HepG2 (cell line): Measurements from ENCODE around the gene CD68. TPM values are rescaled to one million over a fixed set of nuclear protein-coding genes. Genes with fewer than 3 reads are reported as not detected.

Experiments used
- ADNP ChIP-seq: sonication (generic); formaldehyde crosslinking; IDR thresholded peaks from 2 replicates; pipeline ENCODE4 v1.4.0; 2020; ENCODE audit warnings: missing genetic modification reagents
- CHD2 ChIP-seq: IDR thresholded peaks from 2 replicates; pipeline ENCODE4 v1.6.1; 2011; ENCODE audit warnings: low read depth, low read length, improper control_type of control experiment
- FIP1L1 ChIP-seq: fragments of 200-400 bp; formaldehyde crosslinking; IDR thresholded peaks from 2 replicates; pipeline ENCODE4 v1.6.1; 2018; ENCODE audit warnings: low read depth, mild to moderate bottlenecking, low read length, moderate library complexity, borderline replicate concordance; ENCODE audit not compliant: insufficient read depth
- FOXO4 ChIP-seq: sonication (generic); formaldehyde crosslinking; conservative IDR thresholded peaks from 2 replicates; pipeline ENCODE4 v1.8.1; 2023; ENCODE audit warnings: missing genetic modification reagents
- GMEB2 ChIP-seq: IDR thresholded peaks from 2 replicates; pipeline ENCODE4 v1.6.1; 2016; ENCODE audit warnings: missing biosample characterization, missing genetic modification reagents, low read depth
- HNF1B ChIP-seq: sonication (generic); formaldehyde crosslinking; IDR thresholded peaks from 2 replicates; pipeline ENCODE4 v1.5.1; 2020; ENCODE audit warnings: mild to moderate bottlenecking, moderate library complexity, missing genetic modification reagents
- JUND ChIP-seq: sonication (generic); formaldehyde crosslinking; IDR thresholded peaks from 2 replicates; pipeline ENCODE4 v1.8.0; 2022; ENCODE audit warnings: mild to moderate bottlenecking, missing genetic modification reagents
- KDM1A ChIP-seq: IDR thresholded peaks from 2 replicates; pipeline ENCODE4 v1.6.1; 2016; ENCODE audit warnings: missing compliant biosample characterization
- NR0B2 ChIP-seq: sonication (generic); formaldehyde crosslinking; IDR thresholded peaks from 2 replicates; pipeline ENCODE4 v1.4.0; 2020; ENCODE audit warnings: mild to moderate bottlenecking, missing genetic modification reagents
- PCBP2 ChIP-seq: fragments of 200-400 bp; formaldehyde crosslinking; optimal IDR thresholded peaks from 2 replicates; pipeline ENCODE3; 2018; ENCODE audit warnings: low read length, low read depth; ENCODE audit not compliant: poor library complexity, severe bottlenecking
- RELA ChIP-seq: sonication (generic); formaldehyde crosslinking; IDR thresholded peaks from 2 replicates; pipeline ENCODE4 v1.4.0; 2020; ENCODE audit warnings: missing genetic modification reagents
- SAFB2 ChIP-seq: sonication (generic); formaldehyde crosslinking; IDR thresholded peaks from 2 replicates; pipeline ENCODE4 v1.5.1; 2020; ENCODE audit warnings: missing genetic modification reagents, low read depth, mild to moderate bottlenecking, borderline replicate concordance
- U2AF2 ChIP-seq: fragments of 200-400 bp; formaldehyde crosslinking; IDR thresholded peaks from 2 replicates; pipeline ENCODE4 v1.6.1; 2017; ENCODE audit warnings: low read depth, mild to moderate bottlenecking, low read length
- UBTF ChIP-seq: sonication (generic); formaldehyde crosslinking; IDR thresholded peaks from 2 replicates; pipeline ENCODE4 v1.4.0; 2020; ENCODE audit warnings: mild to moderate bottlenecking, missing genetic modification reagents
- ZBTB7B ChIP-seq: sonication (generic); formaldehyde crosslinking; IDR thresholded peaks from 2 replicates; pipeline ENCODE4 v1.4.0; 2020; ENCODE audit warnings: missing genetic modification reagents
- ZBTB8A ChIP-seq: sonication (generic); formaldehyde crosslinking; IDR thresholded peaks from 2 replicates; pipeline ENCODE4 v1.4.0; 2020; ENCODE audit warnings: mild to moderate bottlenecking, low read depth, missing genetic modification reagents, borderline replicate concordance
- ZFAT ChIP-seq: sonication (generic); formaldehyde crosslinking; conservative IDR thresholded peaks from 2 replicates; pipeline ENCODE4 v1.8.1; 2023; ENCODE audit warnings: missing genetic modification reagents, inconsistent platforms
- ZKSCAN8 ChIP-seq: IDR thresholded peaks from 2 replicates; pipeline ENCODE4 v1.6.1; 2016; ENCODE audit warnings: borderline replicate concordance, missing genetic modification reagents, missing compliant biosample characterization
- ZNF101 ChIP-seq: sonication (generic); formaldehyde crosslinking; IDR thresholded peaks from 2 replicates; pipeline ENCODE4 v1.4.0; 2020; ENCODE audit warnings: mild to moderate bottlenecking, low read depth, missing genetic modification reagents, borderline replicate concordance
- ZNF326 ChIP-seq: sonication (generic); formaldehyde crosslinking; IDR thresholded peaks from 2 replicates; pipeline ENCODE4 v1.4.0; 2020; ENCODE audit warnings: missing genetic modification reagents, borderline replicate concordance
- ZNF33B ChIP-seq: sonication (generic); formaldehyde crosslinking; IDR thresholded peaks from 2 replicates; pipeline ENCODE4 v1.5.1; 2020; ENCODE audit warnings: mild to moderate bottlenecking, missing genetic modification reagents
- ZNF749 ChIP-seq: sonication (generic); formaldehyde crosslinking; IDR thresholded peaks from 2 replicates; pipeline ENCODE4 v1.8.0; 2022; ENCODE audit warnings: mild to moderate bottlenecking, missing genetic modification reagents, moderate library complexity, borderline replicate concordance
- polyA plus RNA-seq, 8 experiments: library from polyadenylated mRNA; depleted of rRNA in 3 of 8; stranded (reverse) in 7 of 8; unstranded in 1 of 8; fragments of >200 nt; fragmentation: Illumina TruSeq in 4 of 8; extraction: Trizol in 4 of 8; gene quantifications; 2 replicates each; pipeline versions ENCODE4 v1.2.1 to v1.2.3, GENCODE V29; 2011 to 2016; ENCODE audit warnings: low read depth in 4 of 8, missing spikeins in 1 of 8, mixed read lengths in 1 of 8; ENCODE audit not compliant: insufficient read depth in 1 of 8
- total RNA-seq, 5 experiments: library from RNA; depleted of rRNA; stranded (reverse); fragments of >200 nt; fragmentation: Illumina TruSeq; extraction: Trizol; gene quantifications; 2 replicates each; pipeline ENCODE4 v1.2.3, GENCODE V29; 2016; ENCODE audit warnings: low read depth in 1 of 5

CD68 gene
- total and polyA plus RNA-seq, 2 of the 13 experiments (the other 11 are each of a cell fraction or from before 2014, with no cell fraction given): 10.3 to 104 TPM

DNA sequence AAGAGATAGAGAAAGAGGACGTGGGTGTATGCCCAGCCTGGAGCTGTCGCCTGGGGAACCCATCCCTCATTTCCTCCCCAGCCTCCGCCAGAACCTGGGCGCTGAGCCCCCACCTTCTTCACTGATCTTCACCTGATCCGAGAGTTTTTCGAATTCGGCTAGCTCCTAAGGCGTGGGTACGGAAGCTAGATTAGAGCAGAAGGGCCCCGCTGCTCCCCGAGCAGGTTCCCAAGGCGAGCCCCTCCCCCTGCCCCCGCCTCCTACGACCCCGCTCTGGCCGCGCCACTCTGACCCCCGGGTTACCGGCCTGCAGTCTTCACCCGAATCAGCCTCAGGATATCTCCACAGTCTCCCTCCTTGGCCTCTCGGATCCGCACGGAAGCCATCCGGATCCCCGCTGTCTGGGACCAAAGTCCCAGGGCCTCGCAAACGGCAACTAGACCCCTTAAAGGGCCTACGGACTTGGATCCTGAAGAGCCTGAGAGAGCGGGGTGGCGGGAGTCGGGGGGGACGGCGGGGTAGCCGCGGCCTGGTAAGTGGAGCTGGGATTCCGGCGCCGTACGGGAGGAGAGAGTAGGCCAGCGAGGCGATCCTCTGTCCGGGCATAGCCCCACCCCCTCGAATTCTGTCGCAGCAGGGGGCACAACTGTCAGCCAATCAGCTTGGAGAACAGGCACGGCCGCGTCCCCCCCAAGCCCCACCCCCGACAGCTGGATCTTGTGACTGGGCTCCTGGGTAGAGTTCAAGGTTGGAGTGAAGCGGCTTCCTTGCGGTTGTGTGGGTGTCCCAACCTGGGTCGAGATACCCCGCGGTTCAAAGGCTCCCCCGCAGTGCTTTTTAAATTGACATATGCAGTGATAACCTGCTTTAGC, 48.0 kb downstream of the CD68 start, which contains the start of gene SAT2 (continued):
- TF ChIP-seq HNF1B (CRISPR knock-in tag) (peak; percentile 87), CHD2 (no peak; the same call in 1 of the 2 replicates), NR0B2 (no peak), GMEB2 (no peak), ZFAT (CRISPR knock-in tag) (no peak), ZNF326 (CRISPR knock-in tag) (no peak), RELA (CRISPR knock-in tag) (no peak), ZNF33B (no peak), U2AF2 (no peak), FOXO4 (CRISPR knock-in tag) (no peak), ZNF749 (CRISPR knock-in tag) (no peak), ZBTB7B (CRISPR knock-in tag) (no peak; the same call in 1 of the 2 replicates), SAFB2 (CRISPR knock-in tag) (no peak), ADNP (CRISPR knock-in tag) (no peak), UBTF (CRISPR knock-in tag) (peak; percentile 64; the same call in 1 of the 2 replicates), ZBTB8A (CRISPR knock-in tag) (no peak), KDM1A (no peak), PCBP2 (no peak), ZNF101 (no peak), FIP1L1 (no peak), JUND (CRISPR knock-in tag) (no peak), ZKSCAN8 (no peak)
